ENCODE data around the gene SH2D2A. TPM values are rescaled to one million over a fixed set of nuclear protein-coding genes. Genes with fewer than 3 reads are reported as not detected.
A peak's percentile ranks its signal among the peaks of the same experiment; 100 is the strongest.

The SH2D2A gene
- total RNA-seq (2.1 and 3.9 TPM in 2 replicates), polyA plus RNA-seq (0.73 and 1.0 TPM in 2 replicates), polyA minus RNA-seq (3.9 and 4.5 TPM in 2 replicates)
- 0.54 TPM for total RNA-seq (2013)

- Histone ChIP-seq H2AFZ (ENCODE audit: insufficient read depth, low read depth, low read length, poor library complexity, severe bottlenecking) (peak within 1 kb of the TSS; percentile 80), H3K79me2 (ENCODE audit: control insufficient read depth, insufficient read depth, low read length) (no peaks in the 10 kb centered on the region), H3K4me3 (ENCODE audit: control extremely low read depth in 1 of 5, extremely low read depth in 1 of 5, insufficient read depth in 1 of 5, low read depth in 2 of 5, low read length in 4 of 5) (peak within 1 kb of the TSS in 2 of 5 experiments; percentile 25 to 47), H3K27me3 (replicated peaks in 1 of 4; ENCODE audit: control extremely low read depth in 1 of 4, control insufficient read depth in 3 of 4, insufficient read depth in 4 of 4, low read length in 3 of 4) (peaks cover 0 to 19% (median 1%) of the 10 kb centered on the region in 4 experiments), H3K9me3 (ENCODE audit: control extremely low read depth in 1 of 3, control insufficient read depth in 2 of 3, insufficient read depth in 1 of 3, low read length in 2 of 3) (peaks cover 0 to 3% (median 0%) of the 10 kb centered on the region in 3 donors), H3K4me2 (replicated peaks; ENCODE audit: low read depth, low read length, poor library complexity, severe bottlenecking) (peak within 1 kb of the TSS; percentile 74), H4K20me1 (ENCODE audit: control insufficient read depth, insufficient read depth, low read length, poor library complexity, severe bottlenecking) (no peaks in the 10 kb centered on the region), H3K9ac (ENCODE audit: low read length) (peak within 1 kb of the TSS; percentile 53), H3K36me3 (replicated peaks in 1 of 2; ENCODE audit: control extremely low read depth in 1 of 2, control insufficient read depth in 1 of 2, extremely low read depth in 1 of 2, insufficient read depth in 2 of 2, low read length in 1 of 2) (no peaks in the 10 kb centered on the region), H3K4me1 (ENCODE audit: control insufficient read depth in 2 of 2, insufficient read depth in 2 of 2, low read length in 2 of 2) (peaks cover 26 to 32% of the 10 kb centered on the region in 2 donors), H3K27ac (ENCODE audit: low read length in 2 of 2) (peak within 1 kb of the TSS; percentile 28 to 52)
- no CpG with 5 or more reads among the region's 10 CpGs for WGBS (ENCODE audit: insufficient coverage)
- peak within 1 kb of the TSS; percentile 82 for H3K27ac Mint-ChIP-seq
- H3K27me3 Mint-ChIP-seq, result peaks cover 11% of the 10 kb centered on the region
- ATAC-seq (ENCODE audit: low read depth) (peak; percentile 69), DNase-seq (peak; percentile 88)
- POLR2A ChIA-PET, result no interaction called here
- CTCF ChIA-PET, result interaction anchor here (0.7 kb wide), 1 partner anchor 157 kb away, joined by 3 read pairs; no protein-coding TSS in a partner anchor
- peak within 1 kb of the TSS; percentile 68 for H3K4me3 Mint-ChIP-seq
- H3K9me3 Mint-ChIP-seq (ENCODE audit: insufficient read depth), result no peaks in the 10 kb centered on the region
- TF ChIP-seq EZH2 (IDR thresholded peaks at IDR 0.05; ENCODE audit: borderline replicate concordance, insufficient read depth, low read depth, low read length, poor library complexity, severe bottlenecking) (no peak), CTCF (IDR thresholded peaks at IDR 0.05) (no peak)
- H3K4me1 Mint-ChIP-seq, result peaks cover 34% of the 10 kb centered on the region
- intact Hi-C loops (cut with micrococcal nuclease), result no loop called here
Observed at GRCh38 chr1:156816561-156817328, at the start of gene SH2D2A. TSS of gene SH2D2A (minus strand) at chr1:156816848. CDS start at chr1:156816708, 140 bp downstream.

GRCh38 chr1:156865865-156866248, 49.2 kb upstream of the SH2D2A start:
- Histone ChIP-seq H3K4me1 (ENCODE audit: control insufficient read depth in 2 of 2, insufficient read depth in 2 of 2, low read length in 2 of 2) (peaks cover 7 to 13% of the 10 kb centered on the region in 2 donors), H3K79me2 (ENCODE audit: control insufficient read depth, insufficient read depth, low read length) (no peaks in the 10 kb centered on the region), H2AFZ (ENCODE audit: insufficient read depth, low read depth, low read length, poor library complexity, severe bottlenecking) (no peak overlapping the region), H4K20me1 (ENCODE audit: control insufficient read depth, insufficient read depth, low read length, poor library complexity, severe bottlenecking) (no peaks in the 10 kb centered on the region), H3K9ac (ENCODE audit: low read length) (no peak overlapping the region), H3K27me3 (replicated peaks in 1 of 4; ENCODE audit: control extremely low read depth in 1 of 4, control insufficient read depth in 3 of 4, insufficient read depth in 4 of 4, low read length in 3 of 4) (peaks cover 0 to 57% (median 26%) of the 10 kb centered on the region in 4 experiments), H3K27ac (ENCODE audit: low read length in 2 of 2) (no peak overlapping the region), H3K4me3 (ENCODE audit: control extremely low read depth in 1 of 5, extremely low read depth in 1 of 5, insufficient read depth in 1 of 5, low read depth in 2 of 5, low read length in 4 of 5) (no peak overlapping the region), H3K36me3 (replicated peaks in 1 of 2; ENCODE audit: control extremely low read depth in 1 of 2, control insufficient read depth in 1 of 2, extremely low read depth in 1 of 2, insufficient read depth in 2 of 2, low read length in 1 of 2) (no peaks in the 10 kb centered on the region), H3K4me2 (replicated peaks; ENCODE audit: low read depth, low read length, poor library complexity, severe bottlenecking) (no peak overlapping the region), H3K9me3 (ENCODE audit: control extremely low read depth in 1 of 3, control insufficient read depth in 2 of 3, insufficient read depth in 1 of 3, low read length in 2 of 3) (peaks cover 0 to 3% (median 0%) of the 10 kb centered on the region in 3 donors)
- peaks cover 54% of the 10 kb centered on the region for H3K27me3 Mint-ChIP-seq
- DNase-seq (no peak), ATAC-seq (ENCODE audit: low read depth) (no peak)
- TF ChIP-seq CTCF (IDR thresholded peaks at IDR 0.05), result no peak
- no peak for TF ChIP-seq EZH2 (IDR thresholded peaks at IDR 0.05; ENCODE audit: borderline replicate concordance, insufficient read depth, low read depth, low read length, poor library complexity, severe bottlenecking)
- CTCF ChIA-PET, result no interaction called here
- H3K4me1 Mint-ChIP-seq, result peaks cover 5% of the 10 kb centered on the region
- intact Hi-C loops (cut with micrococcal nuclease), result no loop called here
- no peak overlapping the region for H3K4me3 Mint-ChIP-seq
- H3K27ac Mint-ChIP-seq, result no peak overlapping the region
- POLR2A ChIA-PET, result no interaction called here
- WGBS (ENCODE audit: insufficient coverage), result 100% methylated on average over 1 of the region's 4 CpGs
- no peaks in the 10 kb centered on the region for H3K9me3 Mint-ChIP-seq (ENCODE audit: insufficient read depth)

All from B cell (primary cell).